Pulmonary artery endothelial cell (primary cell): ENCODE results near the gene ZNF85. TPM values are rescaled to one million over a fixed set of nuclear protein-coding genes. Genes with fewer than 3 reads are reported as not detected.
A peak's percentile ranks its signal among the peaks of the same experiment; 100 is the strongest.
"Not testable (repeated sequence)": the region's sequence is repeated elsewhere in the genome, so short reads cannot be mapped to it uniquely, and the experiment has no call there.

Experiments used
- DNase-seq: peaks from one replicate; pipeline ENCODE4 v3.0.0-alpha.2; 2011; ENCODE audit warnings: low read depth, low spot score
- total RNA-seq: library from RNA; depleted of rRNA; stranded (reverse); fragments of >200 nt; gene quantifications from 2 replicates; pipeline ENCODE4 v1.2.3, GENCODE V29; 2014

The ZNF85 gene
- 7.9 and 9.0 TPM in 2 replicates for total RNA-seq

- peak; percentile 68 for DNase-seq
These were observed at the start of gene ZNF85 for GRCh38 chr19:20923077-20923871. ZNF85 (plus strand) TSS chr19:20923251; CDS start chr19:20923401, 150 bp downstream.

GRCh38 chr19:20879501-20879900, 43.5 kb upstream of the ZNF85 start:
- no peak for DNase-seq

- no peak for DNase-seq
These were observed 10.1 kb upstream of the ZNF85 start for GRCh38 chr19:20912973-20913372.

- no peak for DNase-seq
These were observed 2.4 kb downstream of the ZNF85 start for GRCh38 chr19:20925481-20925880.

GRCh38 chr19:20926796-20927195, 3.7 kb downstream of the ZNF85 start:
- DNase-seq = no peak

- no peak for DNase-seq
These were observed 5.3 kb downstream of the ZNF85 start for GRCh38 chr19:20928371-20928770.

GRCh38 chr19:20936322-20936947, 13.4 kb downstream of the ZNF85 start:
- not testable (repeated sequence) for DNase-seq

- not testable (repeated sequence) for DNase-seq
These were observed 29.6 kb downstream of the ZNF85 start for GRCh38 chr19:20952561-20953095.

- DNase-seq = no peak
These were observed 41.7 kb downstream of the ZNF85 start for GRCh38 chr19:20964798-20965197.

- no peak for DNase-seq
These were observed 45.0 kb downstream of the ZNF85 start for GRCh38 chr19:20968092-20968491.

GRCh38 chr19:20969498-20969897, 46.4 kb downstream of the ZNF85 start:
- DNase-seq = no peak

- DNase-seq = no peak
These were observed 46.8 kb downstream of the ZNF85 start for GRCh38 chr19:20969898-20970297.

GRCh38 chr19:20992788-20993187, 69.7 kb downstream of the ZNF85 start:
- not testable (repeated sequence) for DNase-seq

GRCh38 chr19:20999731-21000352, 76.8 kb downstream of the ZNF85 start:
- peak; percentile 3 for DNase-seq

Other genes starting within 250 kb of the ZNF85 start
- 2.3 and 2.5 TPM in 2 replicates for gene ZNF66, start 146.9 kb upstream of the ZNF85 start, total RNA-seq
- gene ZNF430, start 97.4 kb downstream of the ZNF85 start, total RNA-seq = 4.6 and 6.0 TPM in 2 replicates
- gene ZNF714, start 159.0 kb downstream of the ZNF85 start, total RNA-seq = 5.3 and 16.4 TPM in 2 replicates
- 4.0 and 7.1 TPM in 2 replicates for gene ZNF431, start 218.8 kb downstream of the ZNF85 start, total RNA-seq